OCI-LY7 (cell line): ENCODE results near the gene VIPR2. TPM values are rescaled to one million over a fixed set of nuclear protein-coding genes. Genes with fewer than 3 reads are reported as not detected.

Experiments
- BruUV-seq: library from RNA; stranded (reverse); fragments of 400-500 nt; replicated peaks from 2 replicates; lab custom pipeline; 2021; lab: Mats Ljungman, UMichigan
- CTCF ChIA-PET: fragments of 300-600 bp; sonication (Branson Sonifier 250); formaldehyde crosslinking; loops from one replicate; lab custom pipeline; 2022; ENCODE audit warnings: antibody characterized with exemption; ENCODE audit not compliant: unreplicated experiment; lab: Charles Lee
- POLR2A ChIA-PET: fragments of 300-600 bp; sonication (Branson Sonifier 250); formaldehyde crosslinking; loops from one replicate; lab custom pipeline; 2022; ENCODE audit warnings: antibody characterized with exemption; lab: Charles Lee
- DNase-seq: peaks from one replicate; pipeline ENCODE4 v3.0.0-alpha.2; 2015; ENCODE audit warnings: low spot score
- H2AFZ ChIP-seq: fragments of 200-600 bp; sonication (generic), shearing (Covaris generic); 2 replicates; pipeline ENCODE4 v1.6.1; 2014; ENCODE audit warnings: mild to moderate bottlenecking, antibody characterized with exemption, low read length, moderate library complexity
- H3K27ac ChIP-seq: fragments of 200-600 bp; sonication (generic); 2 replicates; pipeline ENCODE4 v1.5.1; 2014; ENCODE audit warnings: mixed run types, low read depth, mild to moderate bottlenecking, moderate library complexity, low read length, inconsistent platforms; ENCODE audit not compliant: poor library complexity, severe bottlenecking
- H3K36me3 ChIP-seq: fragments of 200-600 bp; sonication (generic); 2 replicates; pipeline ENCODE4 v1.6.1; 2014; ENCODE audit warnings: mild to moderate bottlenecking, antibody characterized with exemption, low read length, moderate library complexity, mixed read lengths; ENCODE audit not compliant: insufficient read depth
- H3K4me1 ChIP-seq: fragments of 200-600 bp; sonication (generic); 2 replicates; pipeline ENCODE4 v1.5.1; 2014; ENCODE audit warnings: mild to moderate bottlenecking, low read length; ENCODE audit not compliant: insufficient read depth, poor library complexity, severe bottlenecking
- H3K4me2 ChIP-seq: fragments of 200-600 bp; sonication (generic); 2 replicates; pipeline ENCODE4 v1.6.1; 2014; ENCODE audit warnings: mild to moderate bottlenecking, low read length
- H3K4me3 ChIP-seq: fragments of 200-600 bp; sonication (generic); 2 replicates; pipeline ENCODE4 v1.5.1; 2014; ENCODE audit warnings: mild to moderate bottlenecking, low read depth, low read length; ENCODE audit not compliant: poor library complexity, severe bottlenecking
- H3K79me2 ChIP-seq: fragments of 200-600 bp; sonication (generic); 2 replicates; pipeline ENCODE4 v1.6.1; 2016; ENCODE audit warnings: low read depth, mild to moderate bottlenecking, low read length, moderate library complexity, mixed read lengths; ENCODE audit not compliant: insufficient read depth
- H3K9me2 ChIP-seq: fragments of 200-600 bp; sonication (generic); 2 replicates; pipeline ENCODE4 v1.6.1; 2016; ENCODE audit warnings: mild to moderate bottlenecking, low read length, mixed read lengths; ENCODE audit not compliant: insufficient read depth
- H3K9me3 ChIP-seq: fragments of 200-600 bp; sonication (generic); 2 replicates; pipeline ENCODE4 v1.6.1; 2014; ENCODE audit warnings: mild to moderate bottlenecking, mixed run types, low read length, mixed read lengths
- H4K20me1 ChIP-seq: fragments of 200-600 bp; sonication (generic); 2 replicates; pipeline ENCODE4 v1.6.1; 2014; ENCODE audit warnings: mild to moderate bottlenecking, antibody characterized with exemption, low read length, moderate library complexity, mixed read lengths; ENCODE audit not compliant: insufficient read depth
- CTCF ChIP-seq: fragments of 200-600 bp; sonication (generic); conservative IDR thresholded peaks from 2 replicates; pipeline ENCODE4 v1.5.1; 2014; ENCODE audit warnings: mild to moderate bottlenecking, antibody characterized with exemption, low read length, moderate library complexity, mixed read lengths
- EZH2phosphoT487 ChIP-seq: fragments of 200-600 bp; sonication (generic); IDR thresholded peaks from 2 replicates; pipeline ENCODE4 v1.6.1; 2018; ENCODE audit warnings: low read depth, borderline replicate concordance, mild to moderate bottlenecking, mixed run types, antibody characterized with exemption, low read length, moderate library complexity, mixed read lengths
- intact Hi-C: fragments of 100-400 bp; cut with micrococcal nuclease; formaldehyde crosslinking; loops from one replicate; pipeline ENCODE4 v1.10.0; 2022; ENCODE audit not compliant: unreplicated experiment
- total RNA-seq, 2 experiments: library from RNA; depleted of rRNA in 1 of 2; stranded (reverse); fragments of >200 nt in 1 of 2; shearing (Covaris generic) in 1 of 2; gene quantifications; 2 replicates each; pipeline ENCODE4 v1.2.3, GENCODE V29; 2014 to 2022

Gene VIPR2
- total RNA-seq, 2 experiments from 2014 or later, result not detected

- no peaks in the 10 kb centered on the region for H3K4me1 ChIP-seq
- no peaks in the 10 kb centered on the region for H3K9me3 ChIP-seq
- no peak overlapping the region for H2AFZ ChIP-seq
- POLR2A ChIA-PET, result no interaction called here
- H4K20me1 ChIP-seq, result no peaks in the 10 kb centered on the region
- H3K27ac ChIP-seq, result no peak overlapping the region
- CTCF ChIA-PET, result no interaction called here
- H3K36me3 ChIP-seq, result no peaks in the 10 kb centered on the region
- TF ChIP-seq CTCF (no peak), EZH2phosphoT487 (no peak)
- intact Hi-C loops, result no loop called here
- no peak overlapping the region for H3K4me2 ChIP-seq
- no peak overlapping the region for H3K4me3 ChIP-seq
- DNase-seq, result no peak
- H3K79me2 ChIP-seq, result no peaks in the 10 kb centered on the region
- BruUV-seq, result no TSS peak
- no peaks in the 10 kb centered on the region for H3K9me2 ChIP-seq
Measured at GRCh38 chr7:159064816-159065510, 79.7 kb downstream of the VIPR2 start.

DNA sequence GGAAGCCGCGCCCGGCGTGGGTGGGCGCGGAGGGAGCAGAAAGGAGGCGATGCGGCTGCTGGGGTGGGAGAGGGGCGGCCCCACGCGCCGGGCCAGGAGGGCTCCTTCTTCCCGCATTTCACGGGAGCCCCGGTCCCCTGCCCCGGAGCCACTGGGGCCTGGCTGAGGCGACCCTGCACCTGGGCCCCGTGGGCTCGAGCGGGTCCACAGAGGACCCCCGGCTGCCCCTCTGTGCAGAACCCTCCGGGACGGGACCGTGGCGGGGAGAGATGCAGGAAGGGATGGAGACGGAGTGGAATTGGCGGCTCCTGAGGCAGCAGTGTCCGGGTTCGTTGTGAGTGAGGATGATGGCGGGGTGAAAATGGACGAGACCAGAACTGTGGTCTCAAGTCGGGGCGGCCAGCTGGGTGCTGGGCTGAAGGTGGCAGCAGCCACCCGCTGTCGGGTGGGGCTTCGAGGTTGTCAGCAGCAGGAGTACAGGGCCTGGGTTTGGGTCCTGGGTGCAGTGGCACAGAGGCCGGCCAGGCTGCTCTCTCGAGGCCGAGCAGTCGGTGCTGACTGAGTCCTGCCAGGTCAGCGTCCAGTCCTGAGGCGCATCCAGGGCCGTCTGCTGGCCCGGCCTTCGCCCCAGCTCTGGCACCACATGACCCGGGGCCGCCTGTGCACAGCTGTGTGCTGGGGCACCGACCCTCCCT is 80.4 kb downstream of the VIPR2 start:
- H3K36me3 ChIP-seq, result no peaks in the 10 kb centered on the region
- H3K4me2 ChIP-seq, result no peak overlapping the region
- POLR2A ChIA-PET, result no interaction called here
- BruUV-seq, result no TSS peak
- H3K27ac ChIP-seq, result no peak overlapping the region
- intact Hi-C loops, result no loop called here
- no peak for DNase-seq
- TF ChIP-seq CTCF (no peak), EZH2phosphoT487 (no peak)
- H3K79me2 ChIP-seq, result no peaks in the 10 kb centered on the region
- no peaks in the 10 kb centered on the region for H3K9me3 ChIP-seq
- CTCF ChIA-PET, result no interaction called here
- no peak overlapping the region for H2AFZ ChIP-seq
- H3K4me3 ChIP-seq, result no peak overlapping the region
- H4K20me1 ChIP-seq, result no peaks in the 10 kb centered on the region
- no peaks in the 10 kb centered on the region for H3K4me1 ChIP-seq
- no peaks in the 10 kb centered on the region for H3K9me2 ChIP-seq
